ENCODE data around the gene RPRM. TPM values are rescaled to one million over a fixed set of nuclear protein-coding genes. Genes with fewer than 3 reads are reported as not detected.
"Not testable (repeated sequence)": the region's sequence is repeated elsewhere in the genome, so short reads cannot be mapped to it uniquely, and the experiment has no call there.

Gene RPRM
- total RNA-seq, 4 donors from 2014 or later: 1.0 to 54.1 (median 34.8) TPM; not detected in 1

- intact Hi-C loops (cut with DNase I; ENCODE audit: low total_unique reads): no loop called here
- H3K9me3 ChIP-seq: no peaks in the 10 kb centered on the region
- H3K36me3 ChIP-seq: no peaks in the 10 kb centered on the region
These were observed 22.7 kb downstream of the RPRM start for GRCh38 chr2:153455861-153456260.

DNA sequence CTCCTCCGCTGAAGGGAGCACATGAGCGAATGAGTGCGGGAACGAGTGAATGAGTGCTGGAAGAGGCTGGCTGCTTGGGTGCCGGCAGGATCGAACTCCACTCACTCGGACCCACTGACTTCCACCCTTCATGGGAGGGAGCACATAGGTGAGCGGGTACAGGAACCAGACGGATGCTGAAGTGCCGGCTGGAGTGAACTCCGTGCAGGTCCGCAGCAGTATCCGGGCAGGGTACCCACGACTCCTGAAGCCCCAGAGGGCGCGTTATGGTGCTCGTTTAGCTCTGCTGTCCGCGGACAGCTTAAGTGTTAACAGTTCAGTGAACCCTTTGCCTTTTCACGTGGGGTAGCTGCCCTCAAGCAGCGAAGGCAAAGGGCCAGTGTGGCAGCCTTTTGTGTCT is 23.2 kb downstream of the RPRM start:
- H3K4me1 ChIP-seq: no peaks in the 10 kb centered on the region
- H3K27ac ChIP-seq: no peak overlapping the region
- H3K4me3 ChIP-seq: no peak overlapping the region
- no peaks in the 10 kb centered on the region for H3K27me3 ChIP-seq
- no peak for DNase-seq
- intact Hi-C loops (cut with DNase I; ENCODE audit: low total_unique reads): no loop called here
- TF ChIP-seq CTCF (IDR thresholded peaks at IDR 0.05) (no peak), POLR2A (IDR thresholded peaks at IDR 0.05) (no peak)
- no peaks in the 10 kb centered on the region for H3K9me3 ChIP-seq
- no peaks in the 10 kb centered on the region for H3K36me3 ChIP-seq

More at GRCh38 chr2:153455861-153456260, 22.7 kb downstream of the RPRM start:
- TF ChIP-seq POLR2A (IDR thresholded peaks at IDR 0.05) (no peak), CTCF (IDR thresholded peaks at IDR 0.05) (no peak)
- Histone ChIP-seq H3K4me1 (no peaks in the 10 kb centered on the region), H3K27me3 (no peaks in the 10 kb centered on the region), H3K4me3 (no peak overlapping the region), H3K27ac (no peak overlapping the region)
- no peak for DNase-seq

GRCh38 chr2:153451611-153452010 is 27.0 kb downstream of the RPRM start:
- no peak for DNase-seq
- no peaks in the 10 kb centered on the region for H3K36me3 ChIP-seq
- no peaks in the 10 kb centered on the region for H3K9me3 ChIP-seq
- H3K4me1 ChIP-seq: no peaks in the 10 kb centered on the region
- no peaks in the 10 kb centered on the region for H3K27me3 ChIP-seq
- intact Hi-C loops (cut with DNase I; ENCODE audit: low total_unique reads): no loop called here
- no peak for TF ChIP-seq CTCF (IDR thresholded peaks at IDR 0.05)
- no peak for TF ChIP-seq POLR2A (IDR thresholded peaks at IDR 0.05)
- H3K27ac ChIP-seq: no peak overlapping the region
- no peak overlapping the region for H3K4me3 ChIP-seq

GRCh38 chr2:153443106-153443505 is 35.5 kb downstream of the RPRM start:
- Histone ChIP-seq H3K4me3 (no peak overlapping the region), H3K4me1 (no peaks in the 10 kb centered on the region), H3K36me3 (no peaks in the 10 kb centered on the region), H3K27me3 (peaks cover 0 to 7% of the 10 kb centered on the region in 2 donors), H3K27ac (no peak overlapping the region), H3K9me3 (no peaks in the 10 kb centered on the region)
- TF ChIP-seq POLR2A (IDR thresholded peaks at IDR 0.05) (no peak), CTCF (IDR thresholded peaks at IDR 0.05) (no peak)
- no peak for DNase-seq
- intact Hi-C loops (cut with DNase I; ENCODE audit: low total_unique reads): no loop called here

GRCh38 chr2:153442616-153443015 is 35.9 kb downstream of the RPRM start:
- intact Hi-C loops (cut with DNase I; ENCODE audit: low total_unique reads): not testable (repeated sequence)

GRCh38 chr2:153440090-153440489 is 38.5 kb downstream of the RPRM start:
- H3K36me3 ChIP-seq; DNase-seq; H3K27ac ChIP-seq; H3K27me3 ChIP-seq; H3K9me3 ChIP-seq; H3K4me3 ChIP-seq; intact Hi-C loops (cut with DNase I; ENCODE audit: low total_unique reads); H3K4me1 ChIP-seq: not testable (repeated sequence)

More at GRCh38 chr2:153442616-153443015, 35.9 kb downstream of the RPRM start:
- H3K27me3 ChIP-seq, H3K36me3 ChIP-seq, DNase-seq, H3K4me3 ChIP-seq, H3K27ac ChIP-seq, H3K4me1 ChIP-seq, H3K9me3 ChIP-seq: not testable (repeated sequence)

Measured in uterus (tissue), 4 donors.